HepG2 (cell line): ENCODE data around the gene MPIG6B. TPM values are rescaled to one million over a fixed set of nuclear protein-coding genes. Genes with fewer than 3 reads are reported as not detected.

Experiments
- ARHGAP35 ChIP-seq: sonication (generic); formaldehyde crosslinking; IDR thresholded peaks from 2 replicates; pipeline ENCODE4 v1.9.0; 2022; ENCODE audit warnings: mild to moderate bottlenecking, inconsistent platforms, moderate library complexity, missing genetic modification reagents, borderline replicate concordance
- ARNT ChIP-seq: fragments of 450-650 bp; IDR thresholded peaks from 2 replicates; pipeline ENCODE4 v1.6.1; 2017
- CEBPG ChIP-seq: IDR thresholded peaks from 2 replicates; pipeline ENCODE4 v1.6.1; 2016
- DR1 ChIP-seq: sonication (generic); formaldehyde crosslinking; IDR thresholded peaks from 2 replicates; pipeline ENCODE4 v1.8.0; 2021; ENCODE audit warnings: mild to moderate bottlenecking, missing genetic modification reagents, inconsistent platforms
- HDAC2 ChIP-seq: sonication (generic); formaldehyde crosslinking; IDR thresholded peaks from 2 replicates; pipeline ENCODE4 v1.4.0; 2020; ENCODE audit warnings: missing genetic modification reagents
- HNRNPL ChIP-seq: fragments of 200-400 bp; formaldehyde crosslinking; IDR thresholded peaks from 2 replicates; pipeline ENCODE4 v1.6.1; 2017; ENCODE audit warnings: mild to moderate bottlenecking, low read depth, low read length
- KDM1A ChIP-seq: IDR thresholded peaks from 2 replicates; pipeline ENCODE4 v1.6.1; 2016; ENCODE audit warnings: missing compliant biosample characterization
- KDM5B ChIP-seq: sonication (generic); formaldehyde crosslinking; IDR thresholded peaks from 2 replicates; pipeline ENCODE4 v1.4.0; 2020; ENCODE audit warnings: missing genetic modification reagents, mild to moderate bottlenecking, borderline replicate concordance
- MIXL1 ChIP-seq: IDR thresholded peaks from 2 replicates; pipeline ENCODE4 v1.6.1; 2016
- MTA1 ChIP-seq: sonication (generic); formaldehyde crosslinking; IDR thresholded peaks from 2 replicates; pipeline ENCODE4 v1.4.0; 2020; ENCODE audit warnings: missing genetic modification reagents, mild to moderate bottlenecking, borderline replicate concordance
- POLR2A ChIP-seq, 2 experiments: IDR thresholded peaks; 2 replicates each; pipeline ENCODE4 v1.6.1; 2011; ENCODE audit warnings: low read depth in 2 of 2, low read length in 2 of 2, mild to moderate bottlenecking in 1 of 2, moderate library complexity in 1 of 2; ENCODE audit not compliant: insufficient read depth in 1 of 2
- RARG ChIP-seq: sonication (generic); formaldehyde crosslinking; IDR thresholded peaks from 2 replicates; pipeline ENCODE4 v1.4.0; 2020; ENCODE audit warnings: low read depth, mild to moderate bottlenecking, missing genetic modification reagents
- SMAD1 ChIP-seq: sonication (generic); formaldehyde crosslinking; IDR thresholded peaks from 2 replicates; pipeline ENCODE4 v1.4.0; 2020; ENCODE audit warnings: missing genetic modification reagents, low read depth, mild to moderate bottlenecking, borderline replicate concordance
- STAT5B ChIP-seq: sonication (generic); formaldehyde crosslinking; IDR thresholded peaks from 2 replicates; pipeline ENCODE4 v1.4.0; 2020; ENCODE audit warnings: missing genetic modification reagents
- WIZ ChIP-seq: sonication (generic); formaldehyde crosslinking; IDR thresholded peaks from 2 replicates; pipeline ENCODE4 v1.5.1; 2020; ENCODE audit warnings: mild to moderate bottlenecking, missing genetic modification reagents
- ZBTB20 ChIP-seq: sonication (generic); formaldehyde crosslinking; IDR thresholded peaks from 2 replicates; pipeline ENCODE4 v1.8.1; 2023; ENCODE audit warnings: missing genetic modification reagents, low read depth, mild to moderate bottlenecking, borderline replicate concordance
- ZFY ChIP-seq: sonication (generic); formaldehyde crosslinking; IDR thresholded peaks from 2 replicates; pipeline ENCODE4 v1.4.0; 2020; ENCODE audit warnings: missing genetic modification reagents
- ZKSCAN5 ChIP-seq: sonication (generic); formaldehyde crosslinking; IDR thresholded peaks from 2 replicates; pipeline ENCODE4 v1.5.1; 2020; ENCODE audit warnings: mild to moderate bottlenecking, missing genetic modification reagents
- ZNF180 ChIP-seq: sonication (generic); formaldehyde crosslinking; IDR thresholded peaks from 2 replicates; pipeline ENCODE4 v1.4.0; 2020; ENCODE audit warnings: low read depth, missing genetic modification reagents, borderline replicate concordance
- ZNF235 ChIP-seq: sonication (generic); formaldehyde crosslinking; IDR thresholded peaks from 2 replicates; pipeline ENCODE4 v1.8.1; 2023; ENCODE audit warnings: mild to moderate bottlenecking, missing genetic modification reagents, borderline replicate concordance
- ZNF274 ChIP-seq: sonication (generic); formaldehyde crosslinking; IDR thresholded peaks from 2 replicates; pipeline ENCODE4 v1.5.1; 2020; ENCODE audit warnings: mild to moderate bottlenecking, missing genetic modification reagents
- ZNF350 ChIP-seq: sonication (generic); formaldehyde crosslinking; IDR thresholded peaks from 2 replicates; pipeline ENCODE4 v1.4.0; 2020; ENCODE audit warnings: mild to moderate bottlenecking, low read depth, missing genetic modification reagents, borderline replicate concordance
- ZNF546 ChIP-seq: sonication (generic); formaldehyde crosslinking; conservative IDR thresholded peaks from 2 replicates; pipeline ENCODE4 v1.8.1; 2023; ENCODE audit warnings: mild to moderate bottlenecking, missing genetic modification reagents
- ZNF644 ChIP-seq: IDR thresholded peaks from 2 replicates; pipeline ENCODE4 v1.6.1; 2016; ENCODE audit warnings: low read depth
- ZNF777 ChIP-seq: sonication (generic); formaldehyde crosslinking; IDR thresholded peaks from 2 replicates; pipeline ENCODE4 v1.4.0; 2020; ENCODE audit warnings: missing genetic modification reagents
- ZNF878 ChIP-seq: sonication (generic); formaldehyde crosslinking; IDR thresholded peaks from 2 replicates; pipeline ENCODE4 v1.8.1; 2023; ENCODE audit warnings: mild to moderate bottlenecking, missing genetic modification reagents, moderate library complexity
- ZZZ3 ChIP-seq: sonication (generic); formaldehyde crosslinking; IDR thresholded peaks from 2 replicates; pipeline ENCODE4 v1.4.0; 2020; ENCODE audit warnings: missing genetic modification reagents, mild to moderate bottlenecking, borderline replicate concordance
- polyA plus RNA-seq, 8 experiments: library from polyadenylated mRNA; depleted of rRNA in 3 of 8; stranded (reverse) in 7 of 8; unstranded in 1 of 8; fragments of >200 nt; fragmentation: Illumina TruSeq in 4 of 8; extraction: Trizol in 4 of 8; gene quantifications; 2 replicates each; pipeline versions ENCODE4 v1.2.1 to v1.2.3, GENCODE V29; 2011 to 2016; ENCODE audit warnings: low read depth in 4 of 8, missing spikeins in 1 of 8, mixed read lengths in 1 of 8; ENCODE audit not compliant: insufficient read depth in 1 of 8
- total RNA-seq, 5 experiments: library from RNA; depleted of rRNA; stranded (reverse); fragments of >200 nt; fragmentation: Illumina TruSeq; extraction: Trizol; gene quantifications; 2 replicates each; pipeline ENCODE4 v1.2.3, GENCODE V29; 2016; ENCODE audit warnings: low read depth in 1 of 5
- TF ChIP-seq, protein P1 (sequence below): sonication (generic); formaldehyde crosslinking; IDR thresholded peaks from 2 replicates; pipeline ENCODE4 v1.9.0; 2021; ENCODE audit warnings: missing genetic modification reagents, mild to moderate bottlenecking, borderline replicate concordance
- TF ChIP-seq, protein P2 (sequence below): sonication (generic); formaldehyde crosslinking; IDR thresholded peaks from 2 replicates; pipeline ENCODE4 v1.4.0; 2020; ENCODE audit warnings: mild to moderate bottlenecking, missing genetic modification reagents

MPIG6B gene
- total and polyA plus RNA-seq, 2 of the 13 experiments (the other 11 are each of a cell fraction or from before 2014, with no cell fraction given): not detected

DNA sequence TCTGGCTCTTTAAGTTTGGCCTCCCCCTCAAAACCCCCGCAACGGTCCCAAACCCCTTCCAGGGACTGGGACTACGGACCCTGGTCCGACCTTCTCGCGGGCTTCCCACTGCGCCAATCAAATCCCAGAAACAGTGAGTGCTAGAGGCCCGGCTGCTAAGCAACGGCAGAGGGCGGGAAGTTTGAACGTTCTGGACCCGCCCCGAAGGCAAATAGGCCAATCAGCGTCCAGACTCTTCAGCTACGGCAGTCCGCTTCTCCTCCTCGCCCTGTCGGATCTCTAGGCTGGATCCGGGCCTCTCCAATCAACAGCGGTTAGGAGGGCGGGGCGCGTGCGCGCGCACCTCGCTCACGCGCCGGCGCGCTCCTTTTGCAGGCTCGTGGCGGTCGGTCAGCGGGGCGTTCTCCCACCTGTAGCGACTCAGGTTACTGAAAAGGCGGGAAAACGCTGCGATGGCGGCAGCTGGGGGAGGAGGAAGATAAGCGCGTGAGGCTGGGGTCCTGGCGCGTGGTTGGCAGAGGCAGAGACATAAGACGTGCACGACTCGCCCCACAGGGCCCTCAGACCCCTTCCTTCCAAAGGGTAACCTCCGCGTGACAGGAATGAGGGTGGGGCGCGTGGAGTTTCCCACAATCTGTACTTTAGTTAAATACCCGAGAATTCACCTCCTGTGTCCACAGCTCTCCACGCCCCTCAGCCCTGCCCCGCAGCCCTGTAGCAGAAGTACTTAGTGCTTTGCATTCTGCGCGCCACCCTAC, 16.6 kb downstream of the MPIG6B start, which contains the start of gene MSH5 (continued):
- TF ChIP-seq ZNF878 (CRISPR knock-in tag) (peak; percentile 100), HDAC2 (CRISPR knock-in tag) (peak; percentile 67), DR1 (CRISPR knock-in tag) (peak; percentile 87), ZFY (CRISPR knock-in tag) (peak; percentile 73), CEBPG (CRISPR knock-in tag) (peak; percentile 18; the same call in 1 of the 2 replicates), ZNF235 (CRISPR knock-in tag) (peak; percentile 99), ZNF546 (CRISPR knock-in tag) (peak; percentile 94), KDM5B (CRISPR knock-in tag) (peak; percentile 100), ZBTB20 (CRISPR knock-in tag) (0 out of 2 replicates have a peak, but pooled peaks have one; percentile 57), MIXL1 (CRISPR knock-in tag) (no peak; the same call in none of the 2 replicates), ZNF777 (CRISPR knock-in tag) (no peak), POLR2A (IDR thresholded peaks at IDR 0.05; ENCODE audit: insufficient read depth in 1 of 2, low read depth in 2 of 2, low read length in 2 of 2) (peak in 1 of 2 experiments; percentile 45; a peak in 2 of 4 replicates), RARG (no peak), SMAD1 (peak; percentile 77; the same call in 1 of the 2 replicates), ZKSCAN5 (CRISPR knock-in tag) (no peak; the same call in 1 of the 2 replicates), ARHGAP35 (CRISPR knock-in tag) (peak; percentile 99), ARNT (no peak), ZNF274 (peak; percentile 99), MTA1 (CRISPR knock-in tag) (peak; percentile 90; the same call in 1 of the 2 replicates), WIZ (CRISPR knock-in tag) (peak; percentile 84; the same call in 1 of the 2 replicates), ZZZ3 (CRISPR knock-in tag) (peak; percentile 95), KDM1A (CRISPR knock-in tag) (no peak), HNRNPL (no peak), ZNF350 (CRISPR knock-in tag) (no peak; the same call in 1 of the 2 replicates), STAT5B (peak; percentile 91), ZNF180 (CRISPR knock-in tag) (no peak; the same call in 1 of the 2 replicates), ZNF644 (CRISPR knock-in tag) (no peak)
- TF ChIP-seq, protein P1, sequence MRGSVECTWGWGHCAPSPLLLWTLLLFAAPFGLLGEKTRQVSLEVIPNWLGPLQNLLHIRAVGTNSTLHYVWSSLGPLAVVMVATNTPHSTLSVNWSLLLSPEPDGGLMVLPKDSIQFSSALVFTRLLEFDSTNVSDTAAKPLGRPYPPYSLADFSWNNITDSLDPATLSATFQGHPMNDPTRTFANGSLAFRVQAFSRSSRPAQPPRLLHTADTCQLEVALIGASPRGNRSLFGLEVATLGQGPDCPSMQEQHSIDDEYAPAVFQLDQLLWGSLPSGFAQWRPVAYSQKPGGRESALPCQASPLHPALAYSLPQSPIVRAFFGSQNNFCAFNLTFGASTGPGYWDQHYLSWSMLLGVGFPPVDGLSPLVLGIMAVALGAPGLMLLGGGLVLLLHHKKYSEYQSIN (CRISPR knock-in tag): no peak
- TF ChIP-seq, protein P2, sequence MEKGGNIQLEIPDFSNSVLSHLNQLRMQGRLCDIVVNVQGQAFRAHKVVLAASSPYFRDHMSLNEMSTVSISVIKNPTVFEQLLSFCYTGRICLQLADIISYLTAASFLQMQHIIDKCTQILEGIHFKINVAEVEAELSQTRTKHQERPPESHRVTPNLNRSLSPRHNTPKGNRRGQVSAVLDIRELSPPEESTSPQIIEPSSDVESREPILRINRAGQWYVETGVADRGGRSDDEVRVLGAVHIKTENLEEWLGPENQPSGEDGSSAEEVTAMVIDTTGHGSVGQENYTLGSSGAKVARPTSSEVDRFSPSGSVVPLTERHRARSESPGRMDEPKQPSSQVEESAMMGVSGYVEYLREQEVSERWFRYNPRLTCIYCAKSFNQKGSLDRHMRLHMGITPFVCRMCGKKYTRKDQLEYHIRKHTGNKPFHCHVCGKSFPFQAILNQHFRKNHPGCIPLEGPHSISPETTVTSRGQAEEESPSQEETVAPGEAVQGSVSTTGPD (CRISPR knock-in tag): peak; percentile 70
